ENCODE results near the gene OPCML. TPM values are rescaled to one million over a fixed set of nuclear protein-coding genes. Genes with fewer than 3 reads are reported as not detected.
A peak's percentile ranks its signal among the peaks of the same experiment; 100 is the strongest.

OPCML gene
- total RNA-seq, 1 experiment from 2014 or later = 0.13 TPM

DNA sequence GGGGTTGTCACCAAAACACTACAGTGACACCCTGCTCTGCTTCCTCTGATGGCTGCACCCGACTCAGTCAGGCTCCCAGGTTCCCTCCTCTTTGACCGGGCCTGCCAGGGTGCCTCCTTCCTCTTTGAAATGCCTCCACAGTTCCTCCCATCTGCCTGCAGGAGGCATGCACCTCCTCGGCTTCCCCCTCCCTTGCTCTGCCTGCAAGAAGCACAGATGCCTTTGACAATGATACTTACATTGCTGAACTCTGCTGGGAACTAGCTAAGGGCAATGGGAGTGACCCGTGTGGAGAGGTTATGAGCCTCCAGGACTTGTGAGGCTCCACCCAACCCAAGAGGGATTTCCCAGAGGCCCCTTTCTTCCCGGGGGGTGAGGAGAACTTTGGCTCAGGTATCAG, 674.1 kb downstream of the OPCML start:
- ChIA-PET CTCF (no interaction called here), POLR2A (ENCODE audit: low non-redundant PET) (no interaction called here)
- Histone ChIP-seq H3K36me3 (ENCODE audit: insufficient read depth, low read length, poor library complexity, severe bottlenecking) (no peaks in the 10 kb centered on the region), H3K9me3 (ENCODE audit: low read depth, low read length, poor library complexity, severe bottlenecking) (peaks cover 20% of the 10 kb centered on the region), H3K27ac (ENCODE audit: low read depth, low read length, poor library complexity, severe bottlenecking) (no peak overlapping the region), H3K4me1 (ENCODE audit: insufficient read depth, low read length, poor library complexity, severe bottlenecking) (no peaks in the 10 kb centered on the region), H3K27me3 (replicated peaks; ENCODE audit: insufficient read depth, low read depth, low read length, poor library complexity) (peaks cover 41% of the 10 kb centered on the region), H3K4me3 (ENCODE audit: low read depth, low read length, poor library complexity, severe bottlenecking) (no peak overlapping the region)
- DNase-seq (ENCODE audit: low spot score) = peak; percentile 54
- no peak for TF ChIP-seq EZH2 (IDR thresholded peaks at IDR 0.05; ENCODE audit: borderline replicate concordance, low read depth, low read length, poor library complexity, severe bottlenecking)
- TF ChIP-seq, protein P1, sequence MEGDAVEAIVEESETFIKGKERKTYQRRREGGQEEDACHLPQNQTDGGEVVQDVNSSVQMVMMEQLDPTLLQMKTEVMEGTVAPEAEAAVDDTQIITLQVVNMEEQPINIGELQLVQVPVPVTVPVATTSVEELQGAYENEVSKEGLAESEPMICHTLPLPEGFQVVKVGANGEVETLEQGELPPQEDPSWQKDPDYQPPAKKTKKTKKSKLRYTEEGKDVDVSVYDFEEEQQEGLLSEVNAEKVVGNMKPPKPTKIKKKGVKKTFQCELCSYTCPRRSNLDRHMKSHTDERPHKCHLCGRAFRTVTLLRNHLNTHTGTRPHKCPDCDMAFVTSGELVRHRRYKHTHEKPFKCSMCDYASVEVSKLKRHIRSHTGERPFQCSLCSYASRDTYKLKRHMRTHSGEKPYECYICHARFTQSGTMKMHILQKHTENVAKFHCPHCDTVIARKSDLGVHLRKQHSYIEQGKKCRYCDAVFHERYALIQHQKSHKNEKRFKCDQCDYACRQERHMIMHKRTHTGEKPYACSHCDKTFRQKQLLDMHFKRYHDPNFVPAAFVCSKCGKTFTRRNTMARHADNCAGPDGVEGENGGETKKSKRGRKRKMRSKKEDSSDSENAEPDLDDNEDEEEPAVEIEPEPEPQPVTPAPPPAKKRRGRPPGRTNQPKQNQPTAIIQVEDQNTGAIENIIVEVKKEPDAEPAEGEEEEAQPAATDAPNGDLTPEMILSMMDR (conservative IDR thresholded peaks at IDR 0.05; ENCODE audit: low read depth, low read length) = peak; percentile 37; the same call in 1 of the 2 replicates
- intact Hi-C loops (cut with micrococcal nuclease; ENCODE audit: unreplicated experiment) = no loop called here
- BruUV-seq (replicated peaks) = no TSS peak

DNA sequence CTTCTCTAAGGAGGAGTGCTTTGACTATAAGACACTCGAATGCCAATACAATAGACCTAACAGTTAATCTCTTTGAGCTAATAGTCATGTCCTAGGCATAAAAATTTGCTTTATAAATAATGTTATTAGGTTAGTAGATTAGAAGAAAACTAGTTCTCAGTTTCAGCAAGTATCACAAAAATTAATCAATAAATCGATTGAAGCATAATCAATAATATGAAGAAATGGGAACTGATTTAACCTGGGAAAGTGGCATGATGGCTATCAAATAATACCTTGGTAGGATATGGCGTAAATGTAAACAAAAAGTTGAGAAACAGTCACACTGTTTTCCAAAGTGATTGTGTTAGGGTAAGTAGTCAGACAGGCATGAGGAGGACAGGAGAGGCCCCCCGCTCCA, 676.3 kb downstream of the OPCML start:
- H3K27me3 ChIP-seq (replicated peaks; ENCODE audit: insufficient read depth, low read depth, low read length, poor library complexity) = peaks cover 44% of the 10 kb centered on the region
- CTCF ChIA-PET = no interaction called here
- DNase-seq (ENCODE audit: low spot score) = no peak
- no peak overlapping the region for H3K27ac ChIP-seq (ENCODE audit: low read depth, low read length, poor library complexity, severe bottlenecking)
- TF ChIP-seq EZH2 (IDR thresholded peaks at IDR 0.05; ENCODE audit: borderline replicate concordance, low read depth, low read length, poor library complexity, severe bottlenecking) = no peak
- TF ChIP-seq, protein P1 (conservative IDR thresholded peaks at IDR 0.05; ENCODE audit: low read depth, low read length) = no peak
- POLR2A ChIA-PET (ENCODE audit: low non-redundant PET) = no interaction called here
- intact Hi-C loops (cut with micrococcal nuclease; ENCODE audit: unreplicated experiment) = no loop called here
- H3K36me3 ChIP-seq (ENCODE audit: insufficient read depth, low read length, poor library complexity, severe bottlenecking) = no peaks in the 10 kb centered on the region
- BruUV-seq (replicated peaks) = no TSS peak
- no peaks in the 10 kb centered on the region for H3K4me1 ChIP-seq (ENCODE audit: insufficient read depth, low read length, poor library complexity, severe bottlenecking)
- peaks cover 23% of the 10 kb centered on the region for H3K9me3 ChIP-seq (ENCODE audit: low read depth, low read length, poor library complexity, severe bottlenecking)
- no peak overlapping the region for H3K4me3 ChIP-seq (ENCODE audit: low read depth, low read length, poor library complexity, severe bottlenecking)

DNA sequence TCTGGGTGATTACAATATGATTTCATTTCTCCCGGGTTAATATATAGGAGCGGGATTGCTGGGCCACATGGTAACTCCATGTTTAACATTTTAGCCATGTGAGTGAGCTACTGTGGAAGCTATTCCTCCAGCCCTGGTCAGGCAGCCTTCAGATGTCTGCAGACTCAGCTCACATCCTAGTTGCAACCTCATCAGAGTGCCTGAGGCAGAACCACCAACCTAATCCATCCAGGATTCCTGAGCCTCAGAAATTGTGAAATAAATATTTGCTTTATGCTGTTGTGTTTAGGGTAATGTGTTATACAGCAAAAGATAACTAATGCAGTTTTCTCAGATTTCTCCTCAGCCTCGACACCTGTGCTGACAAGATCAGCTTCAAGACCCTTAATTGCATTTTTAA, 676.8 kb downstream of the OPCML start:
- H3K9me3 ChIP-seq (ENCODE audit: low read depth, low read length, poor library complexity, severe bottlenecking) = peaks cover 28% of the 10 kb centered on the region
- no TSS peak for BruUV-seq (replicated peaks)
- H3K4me1 ChIP-seq (ENCODE audit: insufficient read depth, low read length, poor library complexity, severe bottlenecking) = peaks cover 4% of the 10 kb centered on the region
- intact Hi-C loops (cut with micrococcal nuclease; ENCODE audit: unreplicated experiment) = no loop called here
- POLR2A ChIA-PET (ENCODE audit: low non-redundant PET) = no interaction called here
- no peak for DNase-seq (ENCODE audit: low spot score)
- CTCF ChIA-PET = no interaction called here
- TF ChIP-seq, protein P1 (conservative IDR thresholded peaks at IDR 0.05; ENCODE audit: low read depth, low read length) = no peak
- no peak for TF ChIP-seq EZH2 (IDR thresholded peaks at IDR 0.05; ENCODE audit: borderline replicate concordance, low read depth, low read length, poor library complexity, severe bottlenecking)
- H3K27ac ChIP-seq (ENCODE audit: low read depth, low read length, poor library complexity, severe bottlenecking) = no peak overlapping the region
- no peaks in the 10 kb centered on the region for H3K36me3 ChIP-seq (ENCODE audit: insufficient read depth, low read length, poor library complexity, severe bottlenecking)
- peaks cover 44% of the 10 kb centered on the region for H3K27me3 ChIP-seq (replicated peaks; ENCODE audit: insufficient read depth, low read depth, low read length, poor library complexity)
- no peak overlapping the region for H3K4me3 ChIP-seq (ENCODE audit: low read depth, low read length, poor library complexity, severe bottlenecking)

Measured in A673 (cell line).